T-helper 2 cell treated with Interferon-gamma antibody and Interleukin-4, amounts not matched to agents 5 μg/mL and 100 μg/mL, for 36 hours (primary cell): ENCODE data around the gene MTX2.
"Not testable (repeated sequence)": the region's sequence is repeated elsewhere in the genome, so short reads cannot be mapped to it uniquely, and the experiment has no call there.

Experiments
- DNase-seq: peaks from one replicate; pipeline ENCODE4 v3.0.0; 2021; ENCODE audit warnings: low spot score
- H3K27ac Mint-ChIP-seq: one replicate; pipeline ENCODE4 v1.8.0; 2021; ENCODE audit warnings: mild to moderate bottlenecking, mixed read lengths
- H3K27me3 Mint-ChIP-seq: one replicate; pipeline ENCODE4 v1.8.0; 2021; ENCODE audit warnings: low read depth, mixed read lengths
- H3K36me3 Mint-ChIP-seq: one replicate; pipeline ENCODE4 v1.8.0; 2021; ENCODE audit warnings: low read depth, mixed read lengths
- H3K4me1 Mint-ChIP-seq: one replicate; pipeline ENCODE4 v1.8.0; 2021; ENCODE audit warnings: low read depth, mixed read lengths
- H3K4me3 Mint-ChIP-seq: one replicate; pipeline ENCODE4 v1.8.0; 2022; ENCODE audit warnings: mild to moderate bottlenecking, moderate library complexity, mixed read lengths
- H3K9me3 Mint-ChIP-seq: one replicate; pipeline ENCODE4 v1.8.0; 2021; ENCODE audit warnings: mixed read lengths

Gene MTX2

GRCh38 chr2:176370467-176371171, 101.4 kb downstream of the MTX2 start:
- H3K9me3 Mint-ChIP-seq: no peaks in the 10 kb centered on the region
- no peak overlapping the region for H3K4me3 Mint-ChIP-seq
- H3K36me3 Mint-ChIP-seq: no peaks in the 10 kb centered on the region
- no peak for DNase-seq
- H3K27ac Mint-ChIP-seq: no peak overlapping the region
- H3K4me1 Mint-ChIP-seq: no peaks in the 10 kb centered on the region
- peaks cover 15% of the 10 kb centered on the region for H3K27me3 Mint-ChIP-seq

DNA sequence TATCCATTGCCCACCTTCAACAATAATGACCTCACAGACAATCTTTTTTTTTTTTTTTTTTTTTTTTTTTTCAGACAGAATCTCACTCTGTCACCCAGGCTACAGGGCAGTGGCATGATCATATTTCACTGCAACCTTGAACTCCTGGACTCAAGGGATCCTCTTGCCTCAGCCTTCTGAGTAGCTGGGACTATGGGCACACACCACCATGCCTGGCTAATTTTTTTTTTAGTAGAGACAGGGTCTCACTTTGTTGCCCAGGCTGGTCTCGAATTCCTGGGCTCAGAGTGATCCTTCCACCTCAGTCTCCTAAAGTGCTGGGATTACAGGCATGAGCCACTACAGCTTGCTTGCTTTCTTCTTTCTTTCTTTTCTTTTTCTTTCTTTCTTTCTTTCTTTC, 103.9 kb downstream of the MTX2 start:
- H3K9me3 Mint-ChIP-seq, H3K36me3 Mint-ChIP-seq, H3K4me3 Mint-ChIP-seq, H3K27me3 Mint-ChIP-seq, H3K4me1 Mint-ChIP-seq, DNase-seq, H3K27ac Mint-ChIP-seq: not testable (repeated sequence)

- no peaks in the 10 kb centered on the region for H3K4me1 Mint-ChIP-seq
- H3K27me3 Mint-ChIP-seq: peaks cover 7% of the 10 kb centered on the region
- H3K27ac Mint-ChIP-seq: no peak overlapping the region
- H3K4me3 Mint-ChIP-seq: no peak overlapping the region
- H3K9me3 Mint-ChIP-seq: peaks cover 11% of the 10 kb centered on the region
- no peak for DNase-seq
- H3K36me3 Mint-ChIP-seq: no peaks in the 10 kb centered on the region
Measured at GRCh38 chr2:176378323-176378722, 109.1 kb downstream of the MTX2 start.

DNA sequence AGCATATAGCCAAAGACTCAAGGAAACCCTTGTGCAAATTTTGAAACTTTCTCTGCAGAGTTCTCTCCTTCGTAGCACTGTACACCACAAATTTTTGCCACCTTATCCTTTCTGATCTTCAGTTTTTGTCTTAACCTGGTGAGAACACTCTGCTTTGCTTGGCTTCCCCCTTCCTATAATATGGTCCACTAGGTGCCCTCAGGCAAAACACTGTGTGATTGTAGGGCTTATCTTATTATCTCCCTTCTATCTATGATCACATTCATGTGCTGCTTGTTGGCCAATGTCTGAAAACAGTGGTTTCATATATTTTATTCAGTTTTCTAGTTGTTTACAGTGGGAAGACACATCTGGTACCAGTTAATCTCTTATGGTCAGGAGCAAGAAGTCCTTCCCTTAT, 111.1 kb downstream of the MTX2 start:
- Mint-ChIP-seq H3K27ac (no peak overlapping the region), H3K4me3 (no peak overlapping the region), H3K36me3 (no peaks in the 10 kb centered on the region), H3K4me1 (no peaks in the 10 kb centered on the region), H3K9me3 (peaks cover 11% of the 10 kb centered on the region), H3K27me3 (peaks cover 6% of the 10 kb centered on the region)
- no peak for DNase-seq

- Mint-ChIP-seq H3K4me1 (no peaks in the 10 kb centered on the region), H3K4me3 (no peak overlapping the region), H3K27me3 (peaks cover 8% of the 10 kb centered on the region), H3K9me3 (peaks cover 11% of the 10 kb centered on the region), H3K36me3 (no peaks in the 10 kb centered on the region), H3K27ac (no peak overlapping the region)
- DNase-seq: no peak
Measured at GRCh38 chr2:176383100-176383499, 113.9 kb downstream of the MTX2 start.

DNA sequence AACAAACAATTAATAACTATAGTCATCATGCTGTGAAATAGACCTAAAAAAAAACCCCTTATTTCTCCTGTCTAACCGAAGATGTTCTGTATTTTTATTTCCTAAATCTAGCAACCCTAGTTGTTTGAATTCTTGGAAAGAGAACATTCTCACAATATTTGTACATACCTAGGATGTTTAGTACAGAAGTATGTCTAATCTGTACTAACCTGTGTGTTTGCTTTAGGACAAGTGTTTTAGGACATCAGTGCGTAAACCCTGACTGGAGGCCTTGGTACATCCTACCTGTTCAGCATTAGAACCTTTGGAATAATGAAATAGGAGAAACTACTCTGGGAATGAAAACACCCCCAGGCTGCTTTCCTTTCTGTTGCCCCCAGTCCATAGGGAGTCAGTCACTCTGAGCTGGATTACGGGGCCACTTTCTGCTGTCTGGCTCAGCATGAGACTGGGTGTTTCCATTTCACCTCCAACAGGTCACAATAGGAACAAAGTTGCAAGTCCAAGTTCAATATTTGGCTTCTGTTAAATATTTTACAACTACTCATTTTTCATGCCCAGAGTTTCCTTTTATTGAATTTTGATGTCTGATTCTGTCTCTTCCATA, 114.7 kb downstream of the MTX2 start:
- no peaks in the 10 kb centered on the region for H3K36me3 Mint-ChIP-seq
- no peak overlapping the region for H3K4me3 Mint-ChIP-seq
- H3K9me3 Mint-ChIP-seq: peaks cover 4% of the 10 kb centered on the region
- no peaks in the 10 kb centered on the region for H3K4me1 Mint-ChIP-seq
- peaks cover 8% of the 10 kb centered on the region for H3K27me3 Mint-ChIP-seq
- no peak for DNase-seq
- H3K27ac Mint-ChIP-seq: no peak overlapping the region

DNA sequence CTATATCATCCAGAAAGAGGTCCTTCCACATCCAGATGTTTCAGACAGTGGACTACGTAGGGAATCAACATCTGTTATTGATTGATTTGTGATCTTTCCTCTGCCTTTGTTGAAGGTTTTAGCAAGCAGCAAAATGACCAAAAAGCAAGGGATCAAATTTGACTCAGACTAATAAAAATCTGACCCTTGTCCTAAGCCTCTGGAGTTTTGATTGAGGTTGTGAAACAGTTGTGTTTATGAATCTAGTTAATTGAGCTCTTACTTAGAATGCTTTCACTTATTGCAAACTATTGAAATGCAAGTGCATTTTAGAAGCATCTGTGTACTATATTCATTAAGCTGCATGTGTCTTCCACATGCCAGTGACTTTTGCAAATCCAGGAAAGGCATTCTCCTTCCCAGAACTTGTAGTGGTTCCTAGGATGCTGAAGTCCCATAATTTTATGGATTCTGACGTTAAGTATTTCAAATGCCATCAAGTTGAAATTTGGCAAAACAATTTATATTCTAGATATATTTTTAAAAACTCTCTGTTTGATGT, 116.0 kb downstream of the MTX2 start:
- Mint-ChIP-seq H3K27ac (no peak overlapping the region), H3K4me3 (no peak overlapping the region), H3K36me3 (no peaks in the 10 kb centered on the region), H3K4me1 (no peaks in the 10 kb centered on the region), H3K9me3 (no peaks in the 10 kb centered on the region), H3K27me3 (peaks cover 12% of the 10 kb centered on the region)
- no peak for DNase-seq

DNA sequence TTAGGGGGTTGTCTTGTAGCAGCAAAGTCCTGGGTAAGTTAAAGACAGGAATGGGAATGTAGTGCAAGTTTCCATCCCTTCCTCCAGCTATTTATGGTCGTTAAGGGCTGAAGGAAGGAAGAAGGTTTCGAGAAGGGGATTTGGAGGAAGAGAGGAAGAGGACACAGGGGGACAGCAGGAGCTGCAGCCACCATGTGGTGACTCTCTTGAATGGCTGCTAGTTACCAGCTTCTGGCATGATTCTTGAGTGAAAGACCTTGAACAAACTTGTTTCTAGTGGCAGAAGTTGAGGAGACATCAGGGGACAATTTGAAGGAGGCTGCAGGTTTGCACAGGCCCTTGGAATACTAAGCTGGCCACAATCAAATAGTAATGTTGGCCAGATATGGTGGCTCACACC, 116.6 kb downstream of the MTX2 start:
- Mint-ChIP-seq H3K27me3 (peaks cover 11% of the 10 kb centered on the region), H3K36me3 (no peaks in the 10 kb centered on the region), H3K4me1 (no peaks in the 10 kb centered on the region), H3K9me3 (no peaks in the 10 kb centered on the region), H3K27ac (no peak overlapping the region), H3K4me3 (no peak overlapping the region)
- DNase-seq: no peak
